Measurements from ENCODE around the gene C14orf132. TPM values are rescaled to one million over a fixed set of nuclear protein-coding genes. Genes with fewer than 3 reads are reported as not detected.

Gene C14orf132
- total RNA-seq, 2 donors from 2014 or later = 12.3 to 21.9 TPM

DNA sequence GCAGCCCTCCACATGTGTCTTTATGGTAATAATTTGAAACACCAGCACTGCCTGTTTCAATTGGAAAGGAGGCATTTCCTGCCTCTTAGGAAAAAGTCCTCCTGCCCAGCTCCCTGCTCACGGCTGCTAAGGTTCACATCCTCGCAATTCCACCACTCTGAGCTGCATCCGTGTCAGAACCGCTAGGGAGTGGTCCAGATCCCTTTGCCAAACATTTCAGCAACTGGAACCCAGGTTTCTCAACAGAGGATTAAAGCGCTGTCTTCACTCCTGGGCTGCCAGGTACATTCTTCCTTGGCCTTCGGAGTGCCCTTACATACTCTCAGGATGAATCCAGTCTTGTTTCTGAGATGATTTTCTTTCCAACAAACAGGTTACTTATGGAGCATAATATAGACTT lies 23.3 kb downstream of the C14orf132 start:
- no peak overlapping the region for H3K27ac Mint-ChIP-seq
- TF ChIP-seq, protein P1, sequence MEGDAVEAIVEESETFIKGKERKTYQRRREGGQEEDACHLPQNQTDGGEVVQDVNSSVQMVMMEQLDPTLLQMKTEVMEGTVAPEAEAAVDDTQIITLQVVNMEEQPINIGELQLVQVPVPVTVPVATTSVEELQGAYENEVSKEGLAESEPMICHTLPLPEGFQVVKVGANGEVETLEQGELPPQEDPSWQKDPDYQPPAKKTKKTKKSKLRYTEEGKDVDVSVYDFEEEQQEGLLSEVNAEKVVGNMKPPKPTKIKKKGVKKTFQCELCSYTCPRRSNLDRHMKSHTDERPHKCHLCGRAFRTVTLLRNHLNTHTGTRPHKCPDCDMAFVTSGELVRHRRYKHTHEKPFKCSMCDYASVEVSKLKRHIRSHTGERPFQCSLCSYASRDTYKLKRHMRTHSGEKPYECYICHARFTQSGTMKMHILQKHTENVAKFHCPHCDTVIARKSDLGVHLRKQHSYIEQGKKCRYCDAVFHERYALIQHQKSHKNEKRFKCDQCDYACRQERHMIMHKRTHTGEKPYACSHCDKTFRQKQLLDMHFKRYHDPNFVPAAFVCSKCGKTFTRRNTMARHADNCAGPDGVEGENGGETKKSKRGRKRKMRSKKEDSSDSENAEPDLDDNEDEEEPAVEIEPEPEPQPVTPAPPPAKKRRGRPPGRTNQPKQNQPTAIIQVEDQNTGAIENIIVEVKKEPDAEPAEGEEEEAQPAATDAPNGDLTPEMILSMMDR (conservative IDR thresholded peaks at IDR 0.05) = no peak
- DNase-seq = peak; percentile 24
- Histone ChIP-seq H3K4me1 (ENCODE audit: control insufficient read depth, insufficient read depth, low read length) (no peaks in the 10 kb centered on the region), H3K27ac (ENCODE audit: low read depth, low read length) (no peak overlapping the region), H3K4me3 (ENCODE audit: low read length) (no peak overlapping the region), H3K36me3 (ENCODE audit: control insufficient read depth, insufficient read depth, low read length) (no peaks in the 10 kb centered on the region), H3K9me3 (ENCODE audit: control insufficient read depth, low read length) (no peaks in the 10 kb centered on the region), H3K9ac (ENCODE audit: extremely low read depth, low read length, poor library complexity, severe bottlenecking) (no peak overlapping the region), H3K27me3 (ENCODE audit: control insufficient read depth, insufficient read depth, low read length, poor library complexity, severe bottlenecking) (no peaks in the 10 kb centered on the region)
- no peaks in the 10 kb centered on the region for H3K4me1 Mint-ChIP-seq
- no peaks in the 10 kb centered on the region for H3K36me3 Mint-ChIP-seq (ENCODE audit: low read depth)
- H3K27me3 Mint-ChIP-seq (ENCODE audit: insufficient read depth) = no peaks in the 10 kb centered on the region
- WGBS, 2 experiments (ENCODE audit: insufficient coverage in 1 of 2, insufficient read length in 1 of 2) = 93 to 99% methylated on average over 6 of the region's 6 CpGs
- no peak overlapping the region for H3K4me3 Mint-ChIP-seq
- no peaks in the 10 kb centered on the region for H3K9me3 Mint-ChIP-seq

DNA sequence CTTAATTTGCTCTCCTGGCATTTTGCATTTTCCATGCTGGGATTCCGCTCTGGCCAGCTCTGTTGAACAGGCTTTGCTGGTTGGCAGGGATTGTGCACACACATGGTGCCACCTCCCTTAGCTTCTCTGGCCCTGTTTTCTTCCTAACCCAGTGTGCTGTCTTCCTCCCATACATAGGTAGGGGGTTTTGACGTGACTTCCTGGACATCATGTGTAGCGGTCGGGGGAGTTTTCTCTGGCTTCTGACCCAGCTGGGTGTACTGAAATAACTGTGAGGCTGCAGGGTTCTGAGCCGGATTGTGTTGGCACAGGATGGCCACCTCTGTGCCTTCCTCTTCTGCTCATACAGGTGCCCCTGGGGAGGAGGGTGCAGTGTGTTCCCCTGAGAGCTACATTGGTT lies 25.7 kb downstream of the C14orf132 start:
- Histone ChIP-seq H3K4me1 (ENCODE audit: control insufficient read depth, insufficient read depth, low read length) (no peaks in the 10 kb centered on the region), H3K9me3 (ENCODE audit: control insufficient read depth, low read length) (no peaks in the 10 kb centered on the region), H3K27me3 (ENCODE audit: control insufficient read depth, insufficient read depth, low read length, poor library complexity, severe bottlenecking) (no peaks in the 10 kb centered on the region), H3K27ac (ENCODE audit: low read depth, low read length) (no peak overlapping the region), H3K9ac (ENCODE audit: extremely low read depth, low read length, poor library complexity, severe bottlenecking) (no peak overlapping the region), H3K4me3 (ENCODE audit: low read length) (no peak overlapping the region), H3K36me3 (ENCODE audit: control insufficient read depth, insufficient read depth, low read length) (no peaks in the 10 kb centered on the region)
- H3K4me3 Mint-ChIP-seq = no peak overlapping the region
- H3K9me3 Mint-ChIP-seq = no peaks in the 10 kb centered on the region
- no peaks in the 10 kb centered on the region for H3K4me1 Mint-ChIP-seq
- H3K36me3 Mint-ChIP-seq (ENCODE audit: low read depth) = no peaks in the 10 kb centered on the region
- H3K27ac Mint-ChIP-seq = no peak overlapping the region
- H3K27me3 Mint-ChIP-seq (ENCODE audit: insufficient read depth) = no peaks in the 10 kb centered on the region
- TF ChIP-seq, protein P1 (conservative IDR thresholded peaks at IDR 0.05) = no peak
- WGBS, 2 experiments (ENCODE audit: insufficient coverage in 1 of 2, insufficient read length in 1 of 2) = 88 to 99% methylated on average over 4 to 5 of the region's 5 CpGs
- DNase-seq = peak; percentile 30

DNA sequence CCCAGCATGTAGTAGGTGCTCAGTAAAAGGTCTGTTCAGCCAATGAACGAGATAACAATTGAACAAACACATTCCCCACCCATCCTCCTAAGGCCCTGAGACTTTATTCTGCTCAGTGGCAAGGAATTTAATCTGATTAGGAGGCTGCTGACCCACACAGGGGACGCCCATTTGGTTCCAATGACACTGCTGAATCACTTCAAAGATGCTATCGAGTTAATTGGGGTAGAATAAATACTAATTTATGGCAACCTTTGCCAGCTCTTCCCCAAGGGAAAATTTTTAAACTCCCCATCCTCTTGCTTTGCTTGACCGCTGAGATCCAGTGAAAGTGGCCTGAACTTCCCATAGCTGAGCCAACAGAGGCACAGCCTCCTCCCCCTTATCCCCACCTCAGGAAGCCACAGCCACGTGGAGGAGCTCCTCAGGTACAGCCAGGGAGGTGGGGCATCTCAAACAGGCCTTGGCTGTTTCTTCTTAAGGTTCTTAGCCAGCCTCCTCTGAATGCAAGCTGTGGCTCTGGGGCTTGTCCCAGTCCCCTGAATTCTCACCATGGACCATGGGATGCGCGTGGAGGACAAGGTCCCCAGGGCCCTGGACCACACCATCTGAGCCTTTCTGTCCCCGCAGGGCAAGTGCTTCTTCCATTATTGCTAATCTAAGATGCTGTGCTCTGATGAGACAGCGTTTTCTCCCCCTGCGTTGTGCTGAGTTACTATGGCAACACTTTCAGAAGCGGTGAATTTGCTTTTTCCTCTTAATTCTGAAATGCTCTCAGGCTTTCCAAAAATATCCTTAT lies 26.7 kb downstream of the C14orf132 start:
- peak; percentile 51 for DNase-seq
- no peak overlapping the region for H3K4me3 ChIP-seq (ENCODE audit: low read length)

More for the DNA sequence above, 26.7 kb downstream of the C14orf132 start:
- Histone ChIP-seq H3K4me1 (ENCODE audit: control insufficient read depth, insufficient read depth, low read length) (no peaks in the 10 kb centered on the region), H3K36me3 (ENCODE audit: control insufficient read depth, insufficient read depth, low read length) (no peaks in the 10 kb centered on the region), H3K9ac (ENCODE audit: extremely low read depth, low read length, poor library complexity, severe bottlenecking) (no peak overlapping the region), H3K9me3 (ENCODE audit: control insufficient read depth, low read length) (no peaks in the 10 kb centered on the region), H3K27ac (ENCODE audit: low read depth, low read length) (peak overlapping the region; percentile 44), H3K27me3 (ENCODE audit: control insufficient read depth, insufficient read depth, low read length, poor library complexity, severe bottlenecking) (no peaks in the 10 kb centered on the region)
- no peaks in the 10 kb centered on the region for H3K36me3 Mint-ChIP-seq (ENCODE audit: low read depth)
- no peaks in the 10 kb centered on the region for H3K27me3 Mint-ChIP-seq (ENCODE audit: insufficient read depth)
- TF ChIP-seq, protein P1 (conservative IDR thresholded peaks at IDR 0.05) = no peak
- no peaks in the 10 kb centered on the region for H3K4me1 Mint-ChIP-seq
- H3K27ac Mint-ChIP-seq = no peak overlapping the region
- H3K4me3 Mint-ChIP-seq = no peak overlapping the region
- WGBS, 2 experiments (ENCODE audit: insufficient coverage in 1 of 2, insufficient read length in 1 of 2) = 76 to 87% methylated on average over 9 to 11 of the region's 11 CpGs
- H3K9me3 Mint-ChIP-seq = no peaks in the 10 kb centered on the region

Data from endodermal cell (in vitro differentiated cells).